GM12878 (cell line): ENCODE results near the gene PINLYP. TPM values are rescaled to one million over a fixed set of nuclear protein-coding genes. Genes with fewer than 3 reads are reported as not detected.

ENCODE experiments used
- ATAC-seq: fragments of 200-7000 bp; cut with Tn5 transposase; 3 replicates; pipeline ENCODE4 v1.9.1; 2020; ENCODE audit warnings: mild to moderate bottlenecking, moderate library complexity
- BruUV-seq: library from RNA; stranded (reverse); fragments of 400-500 nt; replicated peaks from 2 replicates; lab custom pipeline; 2021; lab: Mats Ljungman, UMichigan
- CTCF ChIA-PET: fragments of 300-600 bp; sonication (Branson Sonifier 250); formaldehyde crosslinking; extraction: SDS; loops from one replicate; lab custom pipeline; 2021; ENCODE audit warnings: inconsistent platforms; lab: Yijun Ruan, JAX
- POLR2A ChIA-PET: fragments of 350-600 bp; formaldehyde crosslinking; extraction: SDS; loops from one replicate; lab custom pipeline; 2021; ENCODE audit warnings: inconsistent platforms; lab: Charles Lee
- RAD21 ChIA-PET: fragments of 300-600 bp; sonication (Branson Sonifier 250); formaldehyde crosslinking; loops from one replicate; lab custom pipeline; 2023; ENCODE audit warnings: antibody characterized with exemption; ENCODE audit not compliant: unreplicated experiment; lab: Charles Lee
- SMC1A ChIA-PET: fragments of 300-600 bp; sonication (Branson Sonifier 250); formaldehyde crosslinking; loops from one replicate; lab custom pipeline; 2023; ENCODE audit not compliant: unreplicated experiment, uncharacterized antibody; lab: Charles Lee
- DNase-seq: peaks from one replicate; pipeline ENCODE4 v3.0.0-alpha.2; 2011; ENCODE audit warnings: low read depth, low spot score
- FAIRE-seq: peaks from 3 replicates; lab custom pipeline; 2011; peaks lifted over from hg19 to GRCh38; lab: Jason Lieb, UNC
- H2AFZ ChIP-seq: 2 replicates; pipeline ENCODE4 v1.6.0; 2011; ENCODE audit warnings: low read depth, low read length, control low read depth; ENCODE audit not compliant: control insufficient read depth
- H3K27ac ChIP-seq: 2 replicates; pipeline ENCODE4 v1.5.1; 2011; ENCODE audit warnings: control low read depth; ENCODE audit not compliant: control insufficient read depth, insufficient read depth
- H3K27me3 ChIP-seq, 2 experiments: replicated peaks in 1 of 2; 2 replicates each; pipeline versions ENCODE4 v1.6.0 to v1.6.1; 2011; ENCODE audit warnings: low read length in 1 of 2; ENCODE audit not compliant: control insufficient read depth in 2 of 2, insufficient read depth in 2 of 2
- H3K36me3 ChIP-seq, 2 experiments: 2 replicates each; pipeline ENCODE4 v1.5.1; 2011; ENCODE audit warnings: low read length in 1 of 2; ENCODE audit not compliant: control insufficient read depth in 2 of 2, insufficient read depth in 2 of 2
- H3K4me1 ChIP-seq: 2 replicates; pipeline ENCODE4 v1.6.1; 2011; ENCODE audit warnings: mild to moderate bottlenecking, low read length, moderate library complexity, mixed read lengths; ENCODE audit not compliant: control insufficient read depth, insufficient read depth
- H3K4me2 ChIP-seq: 2 replicates; pipeline ENCODE4 v1.6.0; 2011; ENCODE audit warnings: control low read depth; ENCODE audit not compliant: control insufficient read depth, insufficient read depth
- H3K4me3 ChIP-seq: fragments of 200-600 bp; sonication (generic); 2 replicates; pipeline ENCODE4 v1.5.1; 2016
- H3K79me2 ChIP-seq: 2 replicates; pipeline ENCODE4 v1.6.0; 2011; ENCODE audit warnings: low read length; ENCODE audit not compliant: control insufficient read depth, insufficient read depth
- H3K9ac ChIP-seq: 2 replicates; pipeline ENCODE4 v1.8.0; 2011; ENCODE audit warnings: low read length, control low read depth, mixed read lengths; ENCODE audit not compliant: control insufficient read depth, insufficient read depth
- H3K9me3 ChIP-seq: replicated peaks from 3 replicates; pipeline ENCODE4 v1.5.1; 2011; ENCODE audit warnings: mild to moderate bottlenecking, low read length; ENCODE audit not compliant: control insufficient read depth, insufficient read depth
- H4K20me1 ChIP-seq: 2 replicates; pipeline ENCODE4 v1.6.0; 2011; ENCODE audit not compliant: control insufficient read depth, insufficient read depth
- BACH1 ChIP-seq: fragments of 450-650 bp; IDR thresholded peaks from 2 replicates; pipeline ENCODE4 v1.6.1; 2017; ENCODE audit warnings: mild to moderate bottlenecking, borderline replicate concordance
- BMI1 ChIP-seq: fragments of 450-650 bp; IDR thresholded peaks from 2 replicates; pipeline ENCODE4 v1.6.1; 2016; ENCODE audit warnings: mild to moderate bottlenecking, moderate library complexity, borderline replicate concordance
- CEBPB ChIP-seq, 2 experiments: fragments of 150-350 bp in 1 of 2; IDR thresholded peaks; 2 replicates each; pipeline ENCODE4 v1.6.1; 2012 to 2014; ENCODE audit warnings: low read depth in 2 of 2, low read length in 2 of 2, borderline replicate concordance in 1 of 2, inconsistent platforms in 1 of 2
- EGR1 ChIP-seq, 2 experiments: IDR thresholded peaks; 1 replicate in 1 of 2; 2 replicates in 1 of 2; pipeline ENCODE4 v1.6.1; 2011 to 2012; ENCODE audit warnings: low read depth in 2 of 2, low read length in 2 of 2, borderline replicate concordance in 1 of 2, mild to moderate bottlenecking in 1 of 2, moderate library complexity in 1 of 2
- HDAC2 ChIP-seq: fragments of 200-600 bp; sonication (generic); IDR thresholded peaks from 2 replicates; pipeline ENCODE4 v1.6.1; 2017
- MYB ChIP-seq: fragments of 150-350 bp; IDR thresholded peaks from 2 replicates; pipeline ENCODE4 v1.6.1; 2014; ENCODE audit warnings: mild to moderate bottlenecking, low read depth, low read length, borderline replicate concordance
- POLR2AphosphoS5 ChIP-seq: IDR thresholded peaks from 2 replicates; pipeline ENCODE4 v1.6.1; 2011; ENCODE audit warnings: mild to moderate bottlenecking, low read length, inconsistent platforms
- SUPT20H ChIP-seq: IDR thresholded peaks from 2 replicates; pipeline ENCODE4 v1.6.1; 2011; ENCODE audit warnings: low read depth, mild to moderate bottlenecking, low read length, moderate library complexity, borderline replicate concordance; ENCODE audit not compliant: control insufficient read depth
- TCF7 ChIP-seq: IDR thresholded peaks from 2 replicates; pipeline ENCODE4 v1.6.1; 2014; ENCODE audit warnings: antibody characterized with exemption, borderline replicate concordance
- WRNIP1 ChIP-seq: IDR thresholded peaks from 2 replicates; pipeline ENCODE4 v1.6.1; 2011; ENCODE audit warnings: low read depth, low read length, improper control_type of control experiment, borderline replicate concordance
- ZNF622 ChIP-seq: fragments of 450-650 bp; IDR thresholded peaks from 2 replicates; pipeline ENCODE4 v1.6.1; 2017; ENCODE audit warnings: mild to moderate bottlenecking, inconsistent platforms
- WGBS: methylation state at CpG from one replicate; pipeline ENCODE4 v1.1.6; 2016; ENCODE audit warnings: low lambda C conversion rate; ENCODE audit not compliant: insufficient replicate concordance, insufficient coverage; ENCODE audit errors: missing lambda C conversion rate; 5-methylcytosine and 5-hydroxymethylcytosine counted together
- in situ Hi-C: fragments of 300-500 bp; cut with MboI; formaldehyde crosslinking; loops from 9 replicates; pipeline ENCODE4 v1.14.3; 2018; ENCODE audit warnings: mixed read lengths
- intact Hi-C: fragments of 100-400 bp; cut with micrococcal nuclease; formaldehyde crosslinking; loops from one replicate; pipeline ENCODE4 v1.14.2; 2022; ENCODE audit not compliant: unreplicated experiment
- polyA plus RNA-seq, 11 experiments: library from polyadenylated mRNA; depleted of rRNA in 4 of 11; unstranded in 6 of 11; stranded (reverse) in 5 of 11; fragments of >200 nt; fragmentation: Nextera tagmentation in 4 of 11; fragmentation: Illumina TruSeq in 1 of 11; extraction: Ambion mirVana in 4 of 11; extraction: Trizol in 1 of 11; gene quantifications; 1 replicate in 1 of 11; 2 replicates in 10 of 11; pipeline versions ENCODE4 v1.2.1 to v1.2.3, GENCODE V29; 2011 to 2016; ENCODE audit warnings: inconsistent platforms in 2 of 11, missing spikeins in 2 of 11, low read depth in 1 of 11
- total RNA-seq, 4 experiments: library from RNA; depleted of rRNA in 3 of 4; stranded (reverse); fragments of >200 nt in 3 of 4; fragmentation: Illumina TruSeq in 1 of 4; extraction: Trizol in 1 of 4; gene quantifications; 2 replicates each; pipeline versions ENCODE4 v1.2.1 to v1.2.3, GENCODE V29; 2013 to 2021
- TF ChIP-seq, protein P1 (sequence below): fragments of 450-650 bp; IDR thresholded peaks from 2 replicates; pipeline ENCODE4 v1.6.1; 2017; ENCODE audit warnings: mild to moderate bottlenecking, moderate library complexity
- TF ChIP-seq, protein P2 (sequence below): fragments of 450-650 bp; IDR thresholded peaks from 2 replicates; pipeline ENCODE4 v1.6.1; 2016; ENCODE audit warnings: mild to moderate bottlenecking, moderate library complexity, borderline replicate concordance

The PINLYP gene
- total and polyA plus RNA-seq, 10 of the 15 experiments (the other 5 are each of a cell fraction or from before 2014, with no cell fraction given) = 1.0 to 26.9 (median 11.4) TPM

DNA sequence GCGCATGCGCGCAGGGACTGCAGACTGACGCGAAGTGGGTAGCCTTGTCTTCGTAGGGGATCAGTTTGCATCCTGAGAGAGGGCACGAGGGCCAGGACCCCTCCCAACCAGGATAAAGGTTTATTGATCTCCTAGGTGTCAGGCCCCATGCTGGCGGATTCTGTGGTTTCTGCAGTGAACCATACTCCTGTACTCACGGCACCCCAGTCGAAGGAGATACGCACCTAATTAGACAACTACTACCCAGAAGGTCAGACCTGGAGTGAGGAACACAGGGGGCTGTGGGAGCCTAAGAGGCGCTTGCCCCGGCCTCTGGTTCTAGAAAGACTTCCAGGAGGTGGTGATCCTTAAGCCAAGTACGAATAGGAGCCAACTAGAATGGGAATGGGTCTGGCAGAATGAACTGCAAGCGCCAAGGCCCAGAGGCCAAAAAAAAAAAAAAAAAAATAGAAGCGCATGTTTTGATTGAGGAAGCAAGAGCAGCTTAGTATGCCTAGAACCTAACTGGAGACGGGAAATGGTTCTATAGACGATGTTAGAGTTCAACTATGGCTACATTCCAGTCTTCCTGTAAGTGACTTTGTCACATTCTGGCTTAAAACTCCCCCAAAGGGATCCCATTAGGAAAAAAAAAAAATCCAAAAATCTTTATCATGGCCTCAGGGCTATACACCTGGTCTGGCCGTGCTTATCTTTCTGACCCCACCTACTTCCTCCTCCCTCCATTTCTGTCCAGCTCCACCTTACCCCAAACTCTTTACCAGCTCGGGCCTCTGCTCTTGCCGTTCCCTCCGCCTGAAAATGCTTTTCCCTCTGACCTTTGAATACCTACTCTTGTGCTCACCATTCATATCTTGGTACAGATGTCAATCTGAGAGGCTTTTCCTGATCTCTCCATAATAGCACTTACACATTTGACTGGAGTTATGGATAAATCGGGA is 44.7 kb downstream of the PINLYP start (continued):
- no peak for TF ChIP-seq CEBPB (IDR thresholded peaks at IDR 0.05; ENCODE audit: borderline replicate concordance in 1 of 2, low read depth in 2 of 2, low read length in 2 of 2)

DNA sequence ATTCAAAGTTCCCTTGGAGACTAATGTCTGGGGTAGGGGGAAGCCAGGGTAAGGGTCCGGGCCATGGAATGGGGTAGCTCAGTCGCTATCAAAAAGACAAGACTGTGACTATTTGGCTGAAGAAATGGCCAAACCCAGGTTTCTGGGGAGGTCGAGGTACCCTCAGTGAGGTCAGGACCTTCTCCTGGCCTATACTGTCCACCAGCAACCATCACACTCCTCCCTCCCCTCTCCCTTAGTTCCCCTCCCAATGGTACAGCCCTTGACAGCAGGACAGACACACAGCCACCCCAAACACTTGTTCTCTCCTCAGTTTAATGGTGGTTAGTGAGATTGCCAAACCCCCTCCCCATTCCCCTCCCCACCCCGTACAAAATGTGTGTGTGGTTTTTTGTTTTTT is 46.5 kb downstream of the PINLYP start:
- CTCF ChIA-PET = interaction anchor here (1.5 to 1.9 kb wide), 2 partner anchors 27 to 46 kb away, joined by 3 to 7 read pairs; partner anchors contain the start of gene IRGQ
- no peak for ATAC-seq
- TF ChIP-seq TCF7 (no peak), POLR2AphosphoS5 (no peak), WRNIP1 (no peak), SUPT20H (no peak), MYB (no peak), BMI1 (no peak), EGR1 (IDR thresholded peaks at IDR 0.05; ENCODE audit: borderline replicate concordance in 1 of 2, low read depth in 2 of 2, low read length in 2 of 2) (no peak), HDAC2 (no peak), ZNF622 (no peak), BACH1 (no peak)
- TF ChIP-seq, protein P1, sequence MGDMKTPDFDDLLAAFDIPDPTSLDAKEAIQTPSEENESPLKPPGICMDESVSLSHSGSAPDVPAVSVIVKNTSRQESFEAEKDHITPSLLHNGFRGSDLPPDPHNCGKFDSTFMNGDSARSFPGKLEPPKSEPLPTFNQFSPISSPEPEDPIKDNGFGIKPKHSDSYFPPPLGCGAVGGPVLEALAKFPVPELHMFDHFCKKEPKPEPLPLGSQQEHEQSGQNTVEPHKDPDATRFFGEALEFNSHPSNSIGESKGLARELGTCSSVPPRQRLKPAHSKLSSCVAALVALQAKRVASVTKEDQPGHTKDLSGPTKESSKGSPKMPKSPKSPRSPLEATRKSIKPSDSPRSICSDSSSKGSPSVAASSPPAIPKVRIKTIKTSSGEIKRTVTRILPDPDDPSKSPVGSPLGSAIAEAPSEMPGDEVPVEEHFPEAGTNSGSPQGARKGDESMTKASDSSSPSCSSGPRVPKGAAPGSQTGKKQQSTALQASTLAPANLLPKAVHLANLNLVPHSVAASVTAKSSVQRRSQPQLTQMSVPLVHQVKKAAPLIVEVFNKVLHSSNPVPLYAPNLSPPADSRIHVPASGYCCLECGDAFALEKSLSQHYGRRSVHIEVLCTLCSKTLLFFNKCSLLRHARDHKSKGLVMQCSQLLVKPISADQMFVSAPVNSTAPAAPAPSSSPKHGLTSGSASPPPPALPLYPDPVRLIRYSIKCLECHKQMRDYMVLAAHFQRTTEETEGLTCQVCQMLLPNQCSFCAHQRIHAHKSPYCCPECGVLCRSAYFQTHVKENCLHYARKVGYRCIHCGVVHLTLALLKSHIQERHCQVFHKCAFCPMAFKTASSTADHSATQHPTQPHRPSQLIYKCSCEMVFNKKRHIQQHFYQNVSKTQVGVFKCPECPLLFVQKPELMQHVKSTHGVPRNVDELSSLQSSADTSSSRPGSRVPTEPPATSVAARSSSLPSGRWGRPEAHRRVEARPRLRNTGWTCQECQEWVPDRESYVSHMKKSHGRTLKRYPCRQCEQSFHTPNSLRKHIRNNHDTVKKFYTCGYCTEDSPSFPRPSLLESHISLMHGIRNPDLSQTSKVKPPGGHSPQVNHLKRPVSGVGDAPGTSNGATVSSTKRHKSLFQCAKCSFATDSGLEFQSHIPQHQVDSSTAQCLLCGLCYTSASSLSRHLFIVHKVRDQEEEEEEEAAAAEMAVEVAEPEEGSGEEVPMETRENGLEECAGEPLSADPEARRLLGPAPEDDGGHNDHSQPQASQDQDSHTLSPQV = no peak
- TF ChIP-seq, protein P2, sequence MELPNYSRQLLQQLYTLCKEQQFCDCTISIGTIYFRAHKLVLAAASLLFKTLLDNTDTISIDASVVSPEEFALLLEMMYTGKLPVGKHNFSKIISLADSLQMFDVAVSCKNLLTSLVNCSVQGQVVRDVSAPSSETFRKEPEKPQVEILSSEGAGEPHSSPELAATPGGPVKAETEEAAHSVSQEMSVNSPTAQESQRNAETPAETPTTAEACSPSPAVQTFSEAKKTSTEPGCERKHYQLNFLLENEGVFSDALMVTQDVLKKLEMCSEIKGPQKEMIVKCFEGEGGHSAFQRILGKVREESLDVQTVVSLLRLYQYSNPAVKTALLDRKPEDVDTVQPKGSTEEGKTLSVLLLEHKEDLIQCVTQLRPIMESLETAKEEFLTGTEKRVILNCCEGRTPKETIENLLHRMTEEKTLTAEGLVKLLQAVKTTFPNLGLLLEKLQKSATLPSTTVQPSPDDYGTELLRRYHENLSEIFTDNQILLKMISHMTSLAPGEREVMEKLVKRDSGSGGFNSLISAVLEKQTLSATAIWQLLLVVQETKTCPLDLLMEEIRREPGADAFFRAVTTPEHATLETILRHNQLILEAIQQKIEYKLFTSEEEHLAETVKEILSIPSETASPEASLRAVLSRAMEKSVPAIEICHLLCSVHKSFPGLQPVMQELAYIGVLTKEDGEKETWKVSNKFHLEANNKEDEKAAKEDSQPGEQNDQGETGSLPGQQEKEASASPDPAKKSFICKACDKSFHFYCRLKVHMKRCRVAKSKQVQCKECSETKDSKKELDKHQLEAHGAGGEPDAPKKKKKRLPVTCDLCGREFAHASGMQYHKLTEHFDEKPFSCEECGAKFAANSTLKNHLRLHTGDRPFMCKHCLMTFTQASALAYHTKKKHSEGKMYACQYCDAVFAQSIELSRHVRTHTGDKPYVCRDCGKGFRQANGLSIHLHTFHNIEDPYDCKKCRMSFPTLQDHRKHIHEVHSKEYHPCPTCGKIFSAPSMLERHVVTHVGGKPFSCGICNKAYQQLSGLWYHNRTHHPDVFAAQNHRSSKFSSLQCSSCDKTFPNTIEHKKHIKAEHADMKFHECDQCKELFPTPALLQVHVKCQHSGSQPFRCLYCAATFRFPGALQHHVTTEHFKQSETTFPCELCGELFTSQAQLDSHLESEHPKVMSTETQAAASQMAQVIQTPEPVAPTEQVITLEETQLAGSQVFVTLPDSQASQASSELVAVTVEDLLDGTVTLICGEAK = no peak

More for the DNA sequence above, 46.5 kb downstream of the PINLYP start:
- RAD21 ChIA-PET = no interaction called here
- Histone ChIP-seq H3K4me2 (no peak overlapping the region), H3K36me3 (no peaks in the 10 kb centered on the region), H3K4me1 (peaks cover 6% of the 10 kb centered on the region; the same call in 1 of the 2 replicates), H3K9me3 (no peaks in the 10 kb centered on the region), H3K9ac (no peak overlapping the region), H3K79me2 (peaks cover 15% of the 10 kb centered on the region), H4K20me1 (no peaks in the 10 kb centered on the region), H3K27me3 (no peaks in the 10 kb centered on the region), H2AFZ (no peak overlapping the region), H3K27ac (no peak overlapping the region), H3K4me3 (no peak overlapping the region)
- SMC1A ChIA-PET = no interaction called here
- BruUV-seq = no TSS peak
- POLR2A ChIA-PET = no interaction called here
- in situ Hi-C loops (no loop called here), intact Hi-C loops (no loop called here)
- DNase-seq (no peak), FAIRE-seq (no peak)
- WGBS = 47% methylated on average over 4 of the region's 4 CpGs
